ENCODE data around the gene LTBP3. TPM values are rescaled to one million over a fixed set of nuclear protein-coding genes. Genes with fewer than 3 reads are reported as not detected.

The LTBP3 gene
- total RNA-seq, 4 donors from 2014 or later = 18.5 to 56.6 (median 35.6) TPM

DNA sequence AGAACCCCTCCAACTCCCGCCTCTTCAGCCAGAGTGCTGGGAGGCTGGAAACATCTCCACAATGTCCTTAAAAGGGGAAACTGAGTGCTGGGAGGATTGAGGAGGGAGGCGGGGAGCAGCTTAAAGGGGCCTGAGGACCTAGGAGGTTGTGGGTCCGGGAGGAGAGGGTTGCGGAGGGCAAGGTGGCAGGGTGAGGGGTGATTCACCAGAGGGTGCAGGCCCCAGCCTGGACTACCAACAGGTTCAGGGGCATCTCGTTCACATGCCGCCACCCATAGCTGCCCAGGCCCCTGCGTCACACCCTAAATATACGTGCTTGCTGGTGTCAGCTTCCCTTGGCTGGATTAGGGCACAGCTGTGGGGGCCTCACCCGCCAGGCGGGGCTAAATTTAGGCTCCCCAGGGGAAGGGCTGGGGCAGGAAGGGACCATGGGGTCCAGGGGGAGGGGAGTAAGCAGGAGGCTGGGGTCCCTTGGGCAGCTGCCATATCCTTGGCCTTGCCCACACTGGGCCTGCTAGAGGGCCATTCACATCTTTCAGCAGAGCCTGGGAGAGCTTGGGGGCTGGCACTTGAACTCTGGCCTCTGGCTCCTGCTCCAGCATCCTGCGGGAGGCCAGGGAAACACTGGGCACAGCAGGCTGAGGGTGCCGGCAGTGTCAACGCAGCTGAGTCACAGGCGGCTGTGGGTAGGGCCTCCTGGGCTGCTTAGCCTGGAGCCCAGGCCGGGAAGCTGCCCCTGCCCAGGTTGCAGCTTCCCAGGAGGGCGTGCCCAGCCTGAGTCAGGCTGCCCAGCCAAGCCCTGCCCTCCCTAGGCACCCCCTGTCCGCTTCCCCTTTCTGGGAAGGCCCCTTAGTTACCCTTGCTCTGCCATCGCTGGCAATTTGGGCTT is 19.0 kb upstream of the LTBP3 start:
- H3K27me3 ChIP-seq = no peaks in the 10 kb centered on the region
- DNase-seq (peak; percentile 95 to 98), ATAC-seq (peak; percentile 49 to 53)
- in situ Hi-C loops (cut with MboI; ENCODE audit: low sequenced_read_pairs in 4 of 4) = no loop called here
- intact Hi-C loops (cut with DNase I; ENCODE audit: low total_unique reads) = loop anchor here (1.0 to 5.0 kb wide), 3 partner anchors 10 to 720 kb away; no protein-coding TSS in a partner anchor
- H3K27ac ChIP-seq = peak overlapping the region; percentile 100
- H3K4me3 ChIP-seq = peak overlapping the region; percentile 65 to 97 (median 80)
- peak; percentile 94 to 97 for TF ChIP-seq POLR2A (IDR thresholded peaks at IDR 0.05)
- TF ChIP-seq, protein P1, sequence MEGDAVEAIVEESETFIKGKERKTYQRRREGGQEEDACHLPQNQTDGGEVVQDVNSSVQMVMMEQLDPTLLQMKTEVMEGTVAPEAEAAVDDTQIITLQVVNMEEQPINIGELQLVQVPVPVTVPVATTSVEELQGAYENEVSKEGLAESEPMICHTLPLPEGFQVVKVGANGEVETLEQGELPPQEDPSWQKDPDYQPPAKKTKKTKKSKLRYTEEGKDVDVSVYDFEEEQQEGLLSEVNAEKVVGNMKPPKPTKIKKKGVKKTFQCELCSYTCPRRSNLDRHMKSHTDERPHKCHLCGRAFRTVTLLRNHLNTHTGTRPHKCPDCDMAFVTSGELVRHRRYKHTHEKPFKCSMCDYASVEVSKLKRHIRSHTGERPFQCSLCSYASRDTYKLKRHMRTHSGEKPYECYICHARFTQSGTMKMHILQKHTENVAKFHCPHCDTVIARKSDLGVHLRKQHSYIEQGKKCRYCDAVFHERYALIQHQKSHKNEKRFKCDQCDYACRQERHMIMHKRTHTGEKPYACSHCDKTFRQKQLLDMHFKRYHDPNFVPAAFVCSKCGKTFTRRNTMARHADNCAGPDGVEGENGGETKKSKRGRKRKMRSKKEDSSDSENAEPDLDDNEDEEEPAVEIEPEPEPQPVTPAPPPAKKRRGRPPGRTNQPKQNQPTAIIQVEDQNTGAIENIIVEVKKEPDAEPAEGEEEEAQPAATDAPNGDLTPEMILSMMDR (IDR thresholded peaks at IDR 0.05 in 4 of 5, conservative IDR thresholded peaks at IDR 0.05 in 1 of 5) = peak in 2 of 5 experiments; percentile 7 to 21
- no peaks in the 10 kb centered on the region for H3K9me3 ChIP-seq
- H3K4me1 ChIP-seq = peaks cover 56 to 66% of the 10 kb centered on the region in 2 donors
- H3K36me3 ChIP-seq = peaks cover 0 to 29% of the 10 kb centered on the region in 2 donors

DNA sequence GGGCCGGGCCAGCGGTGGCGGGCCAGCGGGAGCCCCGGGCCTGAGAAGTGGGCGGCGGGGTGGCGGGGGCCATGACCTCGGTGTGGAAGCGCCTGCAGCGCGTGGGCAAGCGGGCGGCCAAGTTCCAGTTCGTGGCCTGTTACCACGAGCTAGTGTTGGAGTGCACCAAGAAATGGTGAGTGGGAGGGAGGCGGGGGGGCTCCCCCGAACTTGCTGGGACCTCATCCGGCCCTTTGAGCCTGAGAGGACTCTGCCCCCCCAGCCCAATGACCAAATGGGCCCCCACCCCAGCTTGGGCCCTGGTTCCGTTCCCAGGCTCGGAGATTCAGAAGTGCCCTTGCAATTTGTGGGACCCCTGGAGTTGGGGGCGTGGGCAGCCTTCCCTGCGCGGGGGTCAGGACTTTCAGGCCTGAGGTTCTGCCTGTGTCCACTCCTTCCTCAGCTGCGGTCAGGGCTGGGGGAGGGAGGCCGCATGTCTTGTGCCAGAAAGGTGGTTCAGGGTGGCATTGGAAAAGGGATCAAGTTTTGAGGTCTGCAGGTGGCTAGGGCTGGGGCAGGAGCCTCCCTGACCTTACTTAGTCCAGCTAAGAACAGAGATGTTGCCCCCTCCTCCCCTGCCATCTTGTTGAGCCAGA is 18.2 kb upstream of the LTBP3 start:
- peaks cover 0 to 24% of the 10 kb centered on the region in 2 donors for H3K36me3 ChIP-seq
- intact Hi-C loops (cut with DNase I; ENCODE audit: low total_unique reads) (loop anchor here (1.0 to 5.0 kb wide), 2 partner anchors 158 to 719 kb away; no protein-coding TSS in a partner anchor), in situ Hi-C loops (cut with MboI; ENCODE audit: low sequenced_read_pairs in 4 of 4) (no loop called here)
- peak overlapping the region; percentile 100 for H3K27ac ChIP-seq
- H3K4me3 ChIP-seq = peak overlapping the region; percentile 65 to 97 (median 80)
- H3K27me3 ChIP-seq = no peaks in the 10 kb centered on the region
- H3K9me3 ChIP-seq = no peaks in the 10 kb centered on the region
- peak in 1 of 2 donors; percentile 63 for DNase-seq
- peaks cover 63 to 73% of the 10 kb centered on the region in 2 donors for H3K4me1 ChIP-seq
- peak in 1 of 2 donors; percentile 8 for ATAC-seq
- no peak for TF ChIP-seq POLR2A (IDR thresholded peaks at IDR 0.05)
- TF ChIP-seq, protein P1 (IDR thresholded peaks at IDR 0.05 in 4 of 5, conservative IDR thresholded peaks at IDR 0.05 in 1 of 5) = no peak

DNA sequence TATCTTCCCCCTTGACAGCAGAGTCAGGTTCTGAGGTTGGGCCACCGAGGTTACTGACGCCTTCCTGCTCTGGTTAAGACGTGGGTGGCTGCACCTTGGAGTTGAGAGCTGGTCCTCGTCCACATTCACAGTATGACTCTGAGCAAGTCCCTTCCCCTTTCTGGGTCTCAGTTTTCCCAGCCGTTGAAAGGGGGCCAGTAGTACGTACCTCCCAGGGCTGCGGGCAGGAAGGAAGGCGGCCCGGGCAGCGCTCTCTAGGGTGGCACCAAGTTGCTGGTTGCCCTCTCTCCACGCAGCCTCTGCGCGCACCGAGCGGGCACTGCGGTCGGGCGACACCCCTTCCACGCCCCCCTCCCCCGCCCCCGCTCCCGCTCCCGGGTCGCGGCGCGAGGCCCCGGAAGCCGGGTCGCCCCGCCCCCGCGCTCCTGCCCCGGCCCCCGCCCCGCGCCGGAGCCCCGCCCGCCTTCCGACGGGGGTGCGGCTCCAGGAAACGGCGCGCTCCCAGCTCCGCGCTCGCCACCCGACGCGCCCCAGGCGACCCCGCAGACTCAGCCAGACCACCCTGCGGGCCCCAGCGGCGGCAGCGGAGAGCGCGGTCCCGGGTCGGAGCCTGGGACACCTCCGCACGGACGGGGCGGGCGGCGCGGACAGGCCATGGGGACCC is 17.5 kb upstream of the LTBP3 start, which contains the start of gene EHBP1L1:
EHBP1L1 (plus strand) TSS at position 486 of the 664 bp plus-strand sequence. CDS start 250 bp downstream, outside the sequence.
- peak within 1 kb of the TSS; percentile 100 for H3K27ac ChIP-seq
- peak; percentile 82 to 85 for TF ChIP-seq POLR2A (IDR thresholded peaks at IDR 0.05)
- TF ChIP-seq, protein P1 (IDR thresholded peaks at IDR 0.05 in 4 of 5, conservative IDR thresholded peaks at IDR 0.05 in 1 of 5) = no peak
- DNase-seq (peak in 1 of 2 donors; percentile 73), ATAC-seq (peak; percentile 13)
- peaks cover 0 to 18% of the 10 kb centered on the region in 2 donors for H3K36me3 ChIP-seq
- H3K4me1 ChIP-seq = peaks cover 64 to 75% of the 10 kb centered on the region in 2 donors
- H3K4me3 ChIP-seq = peak within 1 kb of the TSS; percentile 65 to 97 (median 80)
- in situ Hi-C loops (cut with MboI; ENCODE audit: low sequenced_read_pairs in 4 of 4) (no loop called here), intact Hi-C loops (cut with DNase I; ENCODE audit: low total_unique reads) (loop anchor here (1.0 to 5.0 kb wide), 3 partner anchors 40 to 718 kb away; partner anchors contain the start of gene PCNX3)
- no peaks in the 10 kb centered on the region for H3K9me3 ChIP-seq
- no peaks in the 10 kb centered on the region for H3K27me3 ChIP-seq

All from gastrocnemius medialis (tissue), 4 donors.